Right ventricle myocardium superior (tissue), 1 donor: ENCODE results near the gene CSKMT. TPM values are rescaled to one million over a fixed set of nuclear protein-coding genes. Genes with fewer than 3 reads are reported as not detected.
"Not testable (repeated sequence)": the region's sequence is repeated elsewhere in the genome, so short reads cannot be mapped to it uniquely, and the experiment has no call there.

Source experiments
- ATAC-seq: fragments of 200-7000 bp; cut with Tn5 transposase; one replicate; pipeline ENCODE4 v1.9.1; 2020; ENCODE audit warnings: mild to moderate bottlenecking; ENCODE audit not compliant: poor library complexity
- DNase-seq: peaks from one replicate; pipeline ENCODE4 v3.0.0-alpha.2; 2020
- intact Hi-C: fragments of 100-400 bp; cut with DNase I; formaldehyde crosslinking; loops from one replicate; pipeline ENCODE4 v1.11.2; 2022
- total RNA-seq: library from RNA; stranded (reverse); fragmentation: NEBNext Ultra II Directional; extraction: Animal tissue kit (Norgen Biotek cat#: 25700); gene quantifications from one replicate; pipeline ENCODE4 v1.2.1, GENCODE V29; 2021
- donor health status: DM: no; HTN: yes; CAD: no; lungs with severe emphysema.

Gene CSKMT
- total RNA-seq, 1 donor from 2014 or later: 3.7 TPM

GRCh38 chr11:62678770-62679696 is 13.9 kb downstream of the CSKMT start, which contains the start of gene UBXN1:
Gene UBXN1 (minus strand): TSS chr11:62679073. CDS start chr11:62678923, 150 bp downstream.
- DNase-seq (peak; percentile 95), ATAC-seq (peak; percentile 91)
- intact Hi-C loops: no loop called here

GRCh38 chr11:62680825-62681240 is 15.7 kb downstream of the CSKMT start:
- intact Hi-C loops: no loop called here
- peak; percentile 57 for DNase-seq

GRCh38 chr11:62682518-62682917 is 17.4 kb downstream of the CSKMT start:
- ATAC-seq (no peak), DNase-seq (no peak)
- intact Hi-C loops: no loop called here

More at GRCh38 chr11:62680825-62681240, 15.7 kb downstream of the CSKMT start:
- peak; percentile 64 for ATAC-seq

GRCh38 chr11:62687508-62688396 is 22.6 kb downstream of the CSKMT start:
- intact Hi-C loops: no loop called here
- DNase-seq (peak; percentile 51), ATAC-seq (peak; percentile 40)

GRCh38 chr11:62688491-62688890 is 23.4 kb downstream of the CSKMT start:
- ATAC-seq (peak; percentile 6), DNase-seq (no peak)
- intact Hi-C loops: no loop called here

- DNase-seq (peak; percentile 82), ATAC-seq (peak; percentile 88)
- intact Hi-C loops: loop anchor here (10.0 kb wide), 1 partner anchor 295 kb away; no protein-coding TSS in a partner anchor
These were observed 24.5 kb downstream of the CSKMT start, which contains the start of gene LRRN4CL for GRCh38 chr11:62689421-62690183. Gene LRRN4CL (minus strand): TSS chr11:62689530. CDS start chr11:62688508, 1,022 bp downstream.

GRCh38 chr11:62693624-62694023 is 28.5 kb downstream of the CSKMT start:
- intact Hi-C loops: loop anchor here (10.0 kb wide), 1 partner anchor 299 kb away; no protein-coding TSS in a partner anchor
- ATAC-seq, DNase-seq: not testable (repeated sequence)

- DNase-seq: peak; percentile 86
- intact Hi-C loops: loop anchor here (10.0 kb wide), 1 partner anchor 300 kb away; no protein-coding TSS in a partner anchor
- ATAC-seq: peak; percentile 83
These were observed 29.5 kb downstream of the CSKMT start for GRCh38 chr11:62694455-62695167.

- no peak for ATAC-seq
- intact Hi-C loops: no loop called here
- DNase-seq: no peak
These were observed 37.1 kb downstream of the CSKMT start for GRCh38 chr11:62702246-62702645.

- intact Hi-C loops, ATAC-seq, DNase-seq: not testable (repeated sequence)
These were observed 38.8 kb downstream of the CSKMT start for GRCh38 chr11:62703921-62704320.

GRCh38 chr11:62705413-62705812 is 40.3 kb downstream of the CSKMT start:
- ATAC-seq: no peak
- no peak for DNase-seq
- intact Hi-C loops: no loop called here

- DNase-seq (peak; percentile 97), ATAC-seq (peak; percentile 88)
- intact Hi-C loops: no loop called here
These were observed 41.1 kb downstream of the CSKMT start for GRCh38 chr11:62705880-62706849.

GRCh38 chr11:62706850-62707247 is 41.7 kb downstream of the CSKMT start:
- ATAC-seq (no peak), DNase-seq (no peak)
- intact Hi-C loops: no loop called here

- no peak for DNase-seq
- intact Hi-C loops: no loop called here
- no peak for ATAC-seq
These were observed 42.3 kb downstream of the CSKMT start, which contains the start of the genes BSCL2 and GNG3 for GRCh38 chr11:62707277-62707861. Gene BSCL2 (minus strand): TSS chr11:62707424. CDS start chr11:62707195, 229 bp downstream. Gene GNG3 (plus strand): TSS chr11:62707676. CDS start chr11:62708296, 620 bp downstream.

- intact Hi-C loops: no loop called here
- ATAC-seq: no peak
- no peak for DNase-seq
These were observed 43.3 kb downstream of the CSKMT start for GRCh38 chr11:62708392-62708791.

GRCh38 chr11:62708793-62709192 is 43.7 kb downstream of the CSKMT start:
- DNase-seq: no peak
- intact Hi-C loops: no loop called here
- no peak for ATAC-seq
